Peyer's patch (tissue), 4 donors: ENCODE data around the gene ZNF629.

Experiments used
- CTCF ChIP-seq, 6 experiments: fragments of 450-650 bp in 4 of 6; fragments of 200-600 bp in 2 of 6; sonication (generic) in 1 of 6; IDR thresholded peaks; one replicate each; pipeline ENCODE4 v1.5.1; 2017 to 2019; ENCODE audit warnings: antibody characterized with exemption in 6 of 6, mild to moderate bottlenecking in 3 of 6, moderate library complexity in 1 of 6
- POLR2A ChIP-seq, 2 donors: fragments of 450-650 bp; IDR thresholded peaks; one replicate each; pipeline ENCODE4 v1.5.1; 2017; ENCODE audit warnings: antibody characterized with exemption in 2 of 2, mild to moderate bottlenecking in 2 of 2, moderate library complexity in 2 of 2

GRCh38 chr16:30766206-30766932, 20.6 kb downstream of the ZNF629 start:
- no peak for TF ChIP-seq CTCF (IDR thresholded peaks at IDR 0.05)
- TF ChIP-seq POLR2A (IDR thresholded peaks at IDR 0.05), result no peak
